SK-N-MC (cell line): Measurements from ENCODE around the gene SCG5.

Experiments
- EZH2 ChIP-seq: fragments of 200-600 bp; sonication (generic); IDR thresholded peaks from one replicate; pipeline ENCODE4 v1.6.1; 2017; ENCODE audit warnings: antibody characterized with exemption
- POLR2AphosphoS5 ChIP-seq: IDR thresholded peaks from 2 replicates; pipeline ENCODE4 v1.6.1; 2012; ENCODE audit warnings: mild to moderate bottlenecking, low read depth, low read length, borderline replicate concordance

DNA sequence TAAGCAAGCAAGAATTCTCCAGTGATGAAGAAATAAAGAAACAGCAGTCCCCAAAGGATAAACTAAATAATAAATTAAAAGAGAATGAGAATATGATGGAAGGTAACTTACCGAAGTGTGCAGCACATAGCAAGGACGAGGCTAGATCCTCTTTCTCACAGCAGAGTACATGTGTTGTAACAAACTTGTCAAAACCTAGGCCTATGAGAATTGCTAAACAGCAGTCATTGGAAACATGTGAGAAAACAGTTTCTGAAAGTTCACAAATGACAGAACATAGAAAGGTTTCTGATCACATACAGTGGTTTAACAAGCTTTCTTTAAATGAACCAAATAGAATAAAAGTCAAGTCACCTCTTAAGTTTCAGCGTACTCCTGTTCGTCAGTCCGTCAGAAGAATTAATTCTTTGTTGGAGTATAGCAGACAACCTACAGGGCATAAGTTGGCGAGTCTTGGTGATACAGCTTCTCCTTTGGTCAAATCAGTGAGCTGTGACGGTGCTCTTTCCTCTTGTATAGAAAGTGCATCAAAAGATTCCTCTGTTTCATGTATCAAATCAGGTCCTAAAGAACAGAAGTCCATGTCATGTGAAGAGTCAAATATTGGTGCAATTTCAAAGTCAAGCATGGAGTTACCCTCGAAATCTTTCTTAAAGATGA, 4.5 kb upstream of the SCG5 start:
- TF ChIP-seq EZH2 (no peak), POLR2AphosphoS5 (no peak)
